HepG2 (cell line): ENCODE results near the gene RTN3. TPM values are rescaled to one million over a fixed set of nuclear protein-coding genes. Genes with fewer than 3 reads are reported as not detected.

Experiments used
- ATAC-seq: fragments of 200-7000 bp; cut with Tn5 transposase; 3 replicates; pipeline ENCODE4 v1.9.1; 2020; ENCODE audit warnings: mild to moderate bottlenecking, moderate library complexity
- BruUV-seq: library from RNA; stranded (reverse); fragments of 400-500 nt; replicated peaks from 2 replicates; lab custom pipeline; 2021; lab: Mats Ljungman, UMichigan
- CTCF ChIA-PET: fragments of 300-600 bp; formaldehyde crosslinking; extraction: SDS; loops from one replicate; lab custom pipeline; 2021; ENCODE audit warnings: low total read pairs, inconsistent platforms, low intra/inter-chr PET ratio; lab: Yijun Ruan, JAX
- POLR2A ChIA-PET: fragments of 350-600 bp; sonication (Branson Sonifier 250); formaldehyde crosslinking; loops from one replicate; lab custom pipeline; 2020; ENCODE audit warnings: antibody characterized with exemption, inconsistent platforms; lab: Yijun Ruan, JAX
- DNase-seq: peaks from one replicate; pipeline ENCODE4 v3.0.0-alpha.2; 2015; ENCODE audit warnings: low spot score
- FAIRE-seq: peaks from 3 replicates; lab custom pipeline; 2011; peaks lifted over from hg19 to GRCh38; lab: Jason Lieb, UNC
- H2AFZ ChIP-seq: one replicate; pipeline ENCODE4 v1.6.1; 2011; ENCODE audit warnings: low read length, inconsistent platforms
- H3K27ac ChIP-seq: fragments of 300-600 bp; 3 replicates; pipeline ENCODE4 v1.8.0; 2011; ENCODE audit warnings: mixed run types, mild to moderate bottlenecking, mixed read lengths, low read length, inconsistent platforms; ENCODE audit not compliant: insufficient read depth; ENCODE audit errors: extremely low read length
- H3K27me3 ChIP-seq, 2 experiments: fragments of 200-600 bp in 1 of 2; 2 replicates in 1 of 2; 3 replicates in 1 of 2; pipeline versions ENCODE4 v1.6.0 to v1.8.0; 2011; ENCODE audit warnings: low read length in 2 of 2, mild to moderate bottlenecking in 2 of 2, moderate library complexity in 2 of 2, inconsistent platforms in 1 of 2; ENCODE audit not compliant: insufficient read depth in 2 of 2, control insufficient read depth in 1 of 2
- H3K36me3 ChIP-seq, 2 experiments: fragments of 200-600 bp in 1 of 2; replicated peaks in 1 of 2; 2 replicates in 1 of 2; 3 replicates in 1 of 2; pipeline versions ENCODE4 v1.5.1 to v1.8.0; 2011; ENCODE audit warnings: low read length in 2 of 2, inconsistent platforms in 1 of 2; ENCODE audit not compliant: insufficient read depth in 2 of 2, control insufficient read depth in 1 of 2
- H3K4me1 ChIP-seq: 2 replicates; pipeline ENCODE4 v1.5.1; 2012; ENCODE audit warnings: low read length, inconsistent platforms; ENCODE audit not compliant: insufficient read depth
- H3K4me2 ChIP-seq: 2 replicates; pipeline ENCODE4 v1.6.0; 2011; ENCODE audit warnings: low read depth, low read length, inconsistent platforms
- H3K4me3 ChIP-seq, 3 experiments: fragments of 200-600 bp in 1 of 3; sonication (generic), shearing (Covaris generic) in 1 of 3; replicated peaks in 1 of 3; 2 replicates each; pipeline ENCODE4 v1.5.1; 2011 to 2016; ENCODE audit warnings: low read length in 3 of 3, inconsistent platforms in 2 of 3, low read depth in 2 of 3, mild to moderate bottlenecking in 2 of 3, control low read depth in 1 of 3, mixed read lengths in 1 of 3; ENCODE audit not compliant: insufficient read depth in 1 of 3
- H3K79me2 ChIP-seq: one replicate; pipeline ENCODE4 v1.6.1; 2011; ENCODE audit warnings: low read length, inconsistent platforms; ENCODE audit not compliant: insufficient read depth
- H3K9ac ChIP-seq: 2 replicates; pipeline ENCODE4 v1.6.0; 2011; ENCODE audit warnings: mild to moderate bottlenecking, low read depth, low read length, inconsistent platforms; ENCODE audit not compliant: insufficient read depth
- H3K9me3 ChIP-seq: 2 replicates; pipeline ENCODE4 v1.5.1; 2012; ENCODE audit warnings: mild to moderate bottlenecking, low read length
- H4K20me1 ChIP-seq: 2 replicates; pipeline ENCODE4 v1.6.0; 2011; ENCODE audit warnings: inconsistent platforms, mild to moderate bottlenecking, low read length, moderate library complexity; ENCODE audit not compliant: insufficient read depth
- ARNTL ChIP-seq: sonication (generic); formaldehyde crosslinking; IDR thresholded peaks from 2 replicates; pipeline ENCODE4 v1.4.0; 2020; ENCODE audit warnings: mild to moderate bottlenecking, missing genetic modification reagents
- ATAD3A ChIP-seq: sonication (generic); formaldehyde crosslinking; IDR thresholded peaks from 2 replicates; pipeline ENCODE4 v1.4.0; 2020; ENCODE audit warnings: missing genetic modification reagents
- GFI1 ChIP-seq: sonication (generic); formaldehyde crosslinking; IDR thresholded peaks from 2 replicates; pipeline ENCODE4 v1.5.0; 2020; ENCODE audit warnings: missing genetic modification reagents, mild to moderate bottlenecking, borderline replicate concordance
- HNRNPH1 ChIP-seq: fragments of 200-400 bp; formaldehyde crosslinking; optimal IDR thresholded peaks from 2 replicates; pipeline ENCODE3; 2017; ENCODE audit warnings: mild to moderate bottlenecking, low read depth, low read length
- MBD4 ChIP-seq: IDR thresholded peaks from 2 replicates; pipeline ENCODE4 v1.6.1; 2012; ENCODE audit warnings: low read length, inconsistent platforms, borderline replicate concordance
- MIER3 ChIP-seq: IDR thresholded peaks from 2 replicates; pipeline ENCODE4 v1.6.1; 2016; ENCODE audit warnings: missing compliant biosample characterization, borderline replicate concordance
- NFYB ChIP-seq: sonication (generic); formaldehyde crosslinking; IDR thresholded peaks from 2 replicates; pipeline ENCODE4 v1.4.0; 2020; ENCODE audit warnings: missing genetic modification reagents
- NR1H2 ChIP-seq: sonication (generic); formaldehyde crosslinking; IDR thresholded peaks from 2 replicates; pipeline ENCODE4 v1.8.1; 2022; ENCODE audit warnings: low read depth, missing genetic modification reagents, borderline replicate concordance
- NRL ChIP-seq: sonication (generic); formaldehyde crosslinking; IDR thresholded peaks from 2 replicates; pipeline ENCODE4 v1.5.0; 2020; ENCODE audit warnings: missing genetic modification reagents, mild to moderate bottlenecking, moderate library complexity, borderline replicate concordance
- PHF21A ChIP-seq: sonication (generic); formaldehyde crosslinking; IDR thresholded peaks from 2 replicates; pipeline ENCODE4 v1.5.0; 2020; ENCODE audit warnings: mild to moderate bottlenecking, missing genetic modification reagents
- SAFB2 ChIP-seq: sonication (generic); formaldehyde crosslinking; IDR thresholded peaks from 2 replicates; pipeline ENCODE4 v1.5.1; 2020; ENCODE audit warnings: missing genetic modification reagents, low read depth, mild to moderate bottlenecking, borderline replicate concordance
- SIN3A ChIP-seq: IDR thresholded peaks from 2 replicates; pipeline ENCODE4 v1.6.1; 2011; ENCODE audit warnings: low read depth, mild to moderate bottlenecking, control low read depth, low read length, borderline replicate concordance
- SP140L ChIP-seq: sonication (generic); formaldehyde crosslinking; IDR thresholded peaks from 2 replicates; pipeline ENCODE4 v1.4.0; 2020; ENCODE audit warnings: missing genetic modification reagents, borderline replicate concordance
- TBP ChIP-seq: sonication (generic); formaldehyde crosslinking; IDR thresholded peaks from 2 replicates; pipeline ENCODE4 v1.5.0; 2020; ENCODE audit warnings: missing genetic modification reagents
- ZNF12 ChIP-seq: sonication (generic); formaldehyde crosslinking; IDR thresholded peaks from 2 replicates; pipeline ENCODE4 v1.5.0; 2020; ENCODE audit warnings: missing genetic modification reagents
- ZNF205 ChIP-seq: IDR thresholded peaks from 2 replicates; pipeline ENCODE4 v1.6.1; 2018; ENCODE audit warnings: missing biosample characterization, missing genetic modification reagents
- ZNF558 ChIP-seq: sonication (generic); formaldehyde crosslinking; IDR thresholded peaks from 2 replicates; pipeline ENCODE4 v1.9.0; 2022; ENCODE audit warnings: mild to moderate bottlenecking, missing genetic modification reagents, borderline replicate concordance
- ZNF598 ChIP-seq: sonication (generic); formaldehyde crosslinking; IDR thresholded peaks from 2 replicates; pipeline ENCODE4 v1.5.1; 2020; ENCODE audit warnings: mild to moderate bottlenecking, missing genetic modification reagents, borderline replicate concordance
- ZSCAN21 ChIP-seq: sonication (generic); formaldehyde crosslinking; IDR thresholded peaks from 2 replicates; pipeline ENCODE4 v1.8.0; 2022; ENCODE audit warnings: mild to moderate bottlenecking, missing genetic modification reagents, moderate library complexity, borderline replicate concordance
- WGBS: methylation state at CpG from one replicate; pipeline ENCODE4 v1.1.6; 2017; ENCODE audit warnings: low lambda C conversion rate; 5-methylcytosine and 5-hydroxymethylcytosine counted together
- in situ Hi-C: cut with HindIII; loops from 2 replicates; pipeline ENCODE4 v1.10.0; 2017; ENCODE audit warnings: low pct_unique_long_range_greater_than_20kb; ENCODE audit not compliant: extremely low pct_ligation_motif_present
- intact Hi-C: fragments of 100-400 bp; cut with micrococcal nuclease; formaldehyde crosslinking; loops from one replicate; pipeline ENCODE4 v1.10.0; 2022; ENCODE audit not compliant: unreplicated experiment
- polyA plus RNA-seq, 8 experiments: library from polyadenylated mRNA; depleted of rRNA in 3 of 8; stranded (reverse) in 7 of 8; unstranded in 1 of 8; fragments of >200 nt; fragmentation: Illumina TruSeq in 4 of 8; extraction: Trizol in 4 of 8; gene quantifications; 2 replicates each; pipeline versions ENCODE4 v1.2.1 to v1.2.3, GENCODE V29; 2011 to 2016; ENCODE audit warnings: low read depth in 4 of 8, missing spikeins in 1 of 8, mixed read lengths in 1 of 8; ENCODE audit not compliant: insufficient read depth in 1 of 8
- total RNA-seq, 5 experiments: library from RNA; depleted of rRNA; stranded (reverse); fragments of >200 nt; fragmentation: Illumina TruSeq; extraction: Trizol; gene quantifications; 2 replicates each; pipeline ENCODE4 v1.2.3, GENCODE V29; 2016; ENCODE audit warnings: low read depth in 1 of 5
- TF ChIP-seq, protein P1 (sequence below): sonication (generic); formaldehyde crosslinking; IDR thresholded peaks from 2 replicates; pipeline ENCODE4 v1.4.0; 2020; ENCODE audit warnings: missing genetic modification reagents

Gene RTN3
- total and polyA plus RNA-seq, 2 of the 13 experiments (the other 11 are each of a cell fraction or from before 2014, with no cell fraction given) = 32.2 to 41.1 TPM

GRCh38 chr11:63719001-63719400 lies 37.7 kb downstream of the RTN3 start (continued):
- no peak for TF ChIP-seq ZSCAN21 (CRISPR knock-in tag)

GRCh38 chr11:63719987-63720386 lies 38.7 kb downstream of the RTN3 start:
- H3K9me3 ChIP-seq = no peaks in the 10 kb centered on the region
- H3K4me3 ChIP-seq = no peak overlapping the region
- DNase-seq (no peak), ATAC-seq (no peak), FAIRE-seq (no peak)
- in situ Hi-C loops (no loop called here), intact Hi-C loops (no loop called here)
- no peak overlapping the region for H3K9ac ChIP-seq
- BruUV-seq = no TSS peak
- H3K36me3 ChIP-seq = peaks cover 2 to 4% of the 10 kb centered on the region in 2 experiments; a peak in 1 of 5 replicates
- H2AFZ ChIP-seq = no peak overlapping the region
- TF ChIP-seq NR1H2 (CRISPR knock-in tag) = no peak
- TF ChIP-seq SAFB2 (CRISPR knock-in tag) = no peak
- no peak for TF ChIP-seq ZNF558 (CRISPR knock-in tag)
- no peak for TF ChIP-seq ZNF598 (CRISPR knock-in tag)
- no peak for TF ChIP-seq MIER3 (CRISPR knock-in tag)
- no peak for TF ChIP-seq SP140L (CRISPR knock-in tag)
- TF ChIP-seq, protein P1, sequence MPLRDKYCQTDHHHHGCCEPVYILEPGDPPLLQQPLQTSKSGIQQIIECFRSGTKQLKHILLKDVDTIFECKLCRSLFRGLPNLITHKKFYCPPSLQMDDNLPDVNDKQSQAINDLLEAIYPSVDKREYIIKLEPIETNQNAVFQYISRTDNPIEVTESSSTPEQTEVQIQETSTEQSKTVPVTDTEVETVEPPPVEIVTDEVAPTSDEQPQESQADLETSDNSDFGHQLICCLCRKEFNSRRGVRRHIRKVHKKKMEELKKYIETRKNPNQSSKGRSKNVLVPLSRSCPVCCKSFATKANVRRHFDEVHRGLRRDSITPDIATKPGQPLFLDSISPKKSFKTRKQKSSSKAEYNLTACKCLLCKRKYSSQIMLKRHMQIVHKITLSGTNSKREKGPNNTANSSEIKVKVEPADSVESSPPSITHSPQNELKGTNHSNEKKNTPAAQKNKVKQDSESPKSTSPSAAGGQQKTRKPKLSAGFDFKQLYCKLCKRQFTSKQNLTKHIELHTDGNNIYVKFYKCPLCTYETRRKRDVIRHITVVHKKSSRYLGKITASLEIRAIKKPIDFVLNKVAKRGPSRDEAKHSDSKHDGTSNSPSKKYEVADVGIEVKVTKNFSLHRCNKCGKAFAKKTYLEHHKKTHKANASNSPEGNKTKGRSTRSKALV (CRISPR knock-in tag) = no peak
- TF ChIP-seq GFI1 (CRISPR knock-in tag) = no peak
- TF ChIP-seq PHF21A (CRISPR knock-in tag) = no peak
- TF ChIP-seq MBD4 = no peak
- TF ChIP-seq ZNF12 = no peak
- TF ChIP-seq NFYB (CRISPR knock-in tag) = no peak
- no peak for TF ChIP-seq ATAD3A (CRISPR knock-in tag)
- no peak for TF ChIP-seq HNRNPH1
- TF ChIP-seq ARNTL = no peak
- TF ChIP-seq ZNF205 (CRISPR knock-in tag) = no peak
- TF ChIP-seq TBP (CRISPR knock-in tag) = no peak
- no peak for TF ChIP-seq NRL (CRISPR knock-in tag)
- no peak for TF ChIP-seq SIN3A
- POLR2A ChIA-PET = no interaction called here
- CTCF ChIA-PET = no interaction called here
- no peaks in the 10 kb centered on the region for H3K79me2 ChIP-seq
- H3K27ac ChIP-seq = no peak overlapping the region
- no peaks in the 10 kb centered on the region; the same call in 1 of the 2 replicates for H4K20me1 ChIP-seq
- H3K4me2 ChIP-seq = no peak overlapping the region
- peaks cover 10% of the 10 kb centered on the region for H3K4me1 ChIP-seq
- H3K27me3 ChIP-seq = no peaks in the 10 kb centered on the region
- 93% methylated on average over 2 of the region's 2 CpGs for WGBS
